Right atrium auricular region (tissue), 2 donors: Measurements from ENCODE around the gene RAI14. TPM values are rescaled to one million over a fixed set of nuclear protein-coding genes. Genes with fewer than 3 reads are reported as not detected.

Experiments used
- DNase-seq: peaks from one replicate; pipeline ENCODE4 v3.0.0-alpha.2; 2019; ENCODE audit warnings: low spot score
- H3K27ac ChIP-seq, 2 donors: fragments of 200-600 bp; sonication (generic); 1 replicate in 1 of 2; 2 replicates in 1 of 2; pipeline ENCODE4 v1.5.1; 2016 to 2019
- H3K27me3 ChIP-seq, 2 donors: fragments of 200-600 bp; sonication (generic); one replicate each; pipeline versions ENCODE4 v1.5.1 to v1.6.0; 2017 to 2019
- H3K36me3 ChIP-seq: fragments of 200-600 bp; sonication (generic); one replicate; pipeline ENCODE4 v1.5.1; 2016
- H3K4me1 ChIP-seq, 2 donors: fragments of 200-600 bp; sonication (generic); one replicate each; pipeline versions ENCODE4 v1.5.1 to v1.6.0; 2017 to 2019
- H3K4me3 ChIP-seq, 2 donors: fragments of 200-600 bp; sonication (generic); 1 replicate in 1 of 2; 2 replicates in 1 of 2; pipeline ENCODE4 v1.5.1; 2017 to 2019; ENCODE audit warnings: mild to moderate bottlenecking in 1 of 2, moderate library complexity in 1 of 2
- H3K9me3 ChIP-seq, 2 donors: fragments of 200-600 bp; sonication (generic); one replicate each; pipeline ENCODE4 v1.5.1; 2019
- CTCF ChIP-seq, 2 donors: fragments of 200-600 bp; sonication (generic); IDR thresholded peaks; one replicate each; pipeline ENCODE4 v1.5.1; 2019; ENCODE audit warnings: antibody characterized with exemption in 2 of 2
- total RNA-seq, 2 donors: library from RNA; depleted of rRNA; stranded (reverse); fragments of >200 nt; gene quantifications; one replicate each; pipeline ENCODE4 v1.1.0, GENCODE V29; 2016

Gene RAI14
- total RNA-seq, 2 donors from 2014 or later: 14.0 to 21.3 TPM

- no peaks in the 10 kb centered on the region for H3K9me3 ChIP-seq
- DNase-seq: no peak
- no peaks in the 10 kb centered on the region for H3K36me3 ChIP-seq
- no peaks in the 10 kb centered on the region for H3K27me3 ChIP-seq
- H3K4me3 ChIP-seq: no peak overlapping the region
- H3K27ac ChIP-seq: no peak overlapping the region
- no peak for TF ChIP-seq CTCF (IDR thresholded peaks at IDR 0.05)
- H3K4me1 ChIP-seq: peaks cover 0 to 13% of the 10 kb centered on the region in 2 donors
These were observed 78.2 kb downstream of the RAI14 start for GRCh38 chr5:34734326-34734725.

GRCh38 chr5:34735491-34736426, 79.6 kb downstream of the RAI14 start:
- Histone ChIP-seq H3K36me3 (no peaks in the 10 kb centered on the region), H3K27me3 (no peaks in the 10 kb centered on the region), H3K9me3 (no peaks in the 10 kb centered on the region), H3K4me1 (peaks cover 0 to 25% of the 10 kb centered on the region in 2 donors), H3K4me3 (no peak overlapping the region), H3K27ac (no peak overlapping the region)
- DNase-seq: no peak
- no peak for TF ChIP-seq CTCF (IDR thresholded peaks at IDR 0.05)

- peaks cover 0 to 32% of the 10 kb centered on the region in 2 donors for H3K4me1 ChIP-seq
- DNase-seq: no peak
- H3K9me3 ChIP-seq: no peaks in the 10 kb centered on the region
- no peak for TF ChIP-seq CTCF (IDR thresholded peaks at IDR 0.05)
- no peaks in the 10 kb centered on the region for H3K27me3 ChIP-seq
- H3K4me3 ChIP-seq: no peak overlapping the region
- H3K27ac ChIP-seq: no peak overlapping the region
- H3K36me3 ChIP-seq: no peaks in the 10 kb centered on the region
These were observed 80.5 kb downstream of the RAI14 start for GRCh38 chr5:34736445-34737115.

GRCh38 chr5:34737731-34738130, 81.6 kb downstream of the RAI14 start:
- no peak overlapping the region for H3K4me3 ChIP-seq
- H3K27ac ChIP-seq: no peak overlapping the region
- no peak for DNase-seq
- H3K36me3 ChIP-seq: no peaks in the 10 kb centered on the region
- no peaks in the 10 kb centered on the region for H3K9me3 ChIP-seq
- H3K27me3 ChIP-seq: no peaks in the 10 kb centered on the region
- peaks cover 0 to 32% of the 10 kb centered on the region in 2 donors for H3K4me1 ChIP-seq
- no peak for TF ChIP-seq CTCF (IDR thresholded peaks at IDR 0.05)

- no peaks in the 10 kb centered on the region for H3K9me3 ChIP-seq
- DNase-seq: no peak
- no peak for TF ChIP-seq CTCF (IDR thresholded peaks at IDR 0.05)
- H3K4me3 ChIP-seq: no peak overlapping the region
- H3K36me3 ChIP-seq: no peaks in the 10 kb centered on the region
- no peak overlapping the region for H3K27ac ChIP-seq
- H3K27me3 ChIP-seq: no peaks in the 10 kb centered on the region
- peaks cover 0 to 33% of the 10 kb centered on the region in 2 donors for H3K4me1 ChIP-seq
These were observed 82.3 kb downstream of the RAI14 start for GRCh38 chr5:34738381-34738780.
